Panc1 (cell line): Measurements from ENCODE around the gene SLC25A15. TPM values are rescaled to one million over a fixed set of nuclear protein-coding genes. Genes with fewer than 3 reads are reported as not detected.

ENCODE experiments used
- ATAC-seq: fragments of 200-7000 bp; cut with Tn5 transposase; 2 replicates; pipeline ENCODE4 v1.9.1; 2020; ENCODE audit warnings: mild to moderate bottlenecking, moderate library complexity
- BruUV-seq: library from RNA; stranded (reverse); fragments of 400-500 nt; replicated peaks from 2 replicates; lab custom pipeline; 2021; lab: Mats Ljungman, UMichigan
- CTCF ChIA-PET: fragments of 300-600 bp; sonication (Branson Sonifier 250); formaldehyde crosslinking; loops from one replicate; lab custom pipeline; 2022; ENCODE audit warnings: antibody characterized with exemption; lab: Charles Lee
- POLR2A ChIA-PET: fragments of 300-600 bp; sonication (Branson Sonifier 250); formaldehyde crosslinking; loops from one replicate; lab custom pipeline; 2022; ENCODE audit warnings: antibody characterized with exemption; lab: Charles Lee
- DNase-seq: peaks from one replicate; pipeline ENCODE4 v3.0.0-alpha.2; 2010; ENCODE audit warnings: low read depth, low spot score
- H3K27ac ChIP-seq: 2 replicates; pipeline ENCODE4 v1.5.1; 2011; ENCODE audit warnings: mild to moderate bottlenecking, low read length, inconsistent platforms
- H3K27me3 ChIP-seq: fragments of 200-500 bp; sonication (Bioruptor generic); 2 replicates; pipeline ENCODE4 v1.6.0; 2014; ENCODE audit warnings: low read length, inconsistent platforms; ENCODE audit not compliant: control insufficient read depth, insufficient read depth
- H3K36me3 ChIP-seq: fragments of 200-500 bp; sonication (Bioruptor generic); 2 replicates; pipeline ENCODE4 v1.5.1; 2014; ENCODE audit warnings: inconsistent platforms, mild to moderate bottlenecking, low read length, moderate library complexity; ENCODE audit not compliant: control insufficient read depth, insufficient read depth
- H3K4me1 ChIP-seq: 2 replicates; pipeline ENCODE4 v1.5.1; 2011; ENCODE audit warnings: inconsistent platforms, mild to moderate bottlenecking, low read length, moderate library complexity; ENCODE audit not compliant: control insufficient read depth, insufficient read depth
- H3K4me3 ChIP-seq, 2 experiments: 2 replicates each; pipeline ENCODE4 v1.5.1; 2011 to 2012; ENCODE audit warnings: low read depth in 2 of 2, low read length in 2 of 2, mild to moderate bottlenecking in 2 of 2, inconsistent platforms in 1 of 2, moderate library complexity in 1 of 2
- H3K9me3 ChIP-seq: fragments of 200-500 bp; sonication (Bioruptor generic); 2 replicates; pipeline ENCODE4 v1.5.1; 2014; ENCODE audit warnings: low read depth, mild to moderate bottlenecking, inconsistent platforms, low read length, moderate library complexity; ENCODE audit not compliant: control insufficient read depth, insufficient read depth
- POLR2AphosphoS5 ChIP-seq: IDR thresholded peaks from 2 replicates; pipeline ENCODE4 v1.6.1; 2012; ENCODE audit warnings: mild to moderate bottlenecking, low read depth, low read length, moderate library complexity
- SIN3A ChIP-seq: IDR thresholded peaks from 2 replicates; pipeline ENCODE4 v1.6.1; 2012; ENCODE audit warnings: low read depth, mild to moderate bottlenecking, low read length, moderate library complexity, borderline replicate concordance; ENCODE audit not compliant: insufficient read depth
- TCF7L2 ChIP-seq: IDR thresholded peaks from 2 replicates; pipeline ENCODE4 v1.6.1; 2011; ENCODE audit warnings: mild to moderate bottlenecking, low read depth, low read length, inconsistent platforms
- in situ Hi-C: cut with HindIII; loops from 2 replicates; pipeline ENCODE4 v1.10.0; 2016; ENCODE audit warnings: low sequenced_read_pairs, low pct_unique_long_range_greater_than_20kb
- intact Hi-C: fragments of 100-400 bp; cut with micrococcal nuclease; formaldehyde crosslinking; loops from one replicate; pipeline ENCODE4 v1.10.0; 2022; ENCODE audit not compliant: unreplicated experiment
- total RNA-seq: library from RNA; stranded (reverse); gene quantifications from one replicate; pipeline ENCODE4 v1.2.1, GENCODE V29; 2021; ENCODE audit not compliant: unreplicated experiment
- TF ChIP-seq, protein P1 (sequence below): fragments of 450-650 bp; IDR thresholded peaks from 2 replicates; pipeline ENCODE4 v1.5.1; 2017; ENCODE audit warnings: mild to moderate bottlenecking
- TF ChIP-seq, protein P2 (sequence below), 2 experiments: IDR thresholded peaks; 2 replicates each; pipeline ENCODE4 v1.6.1; 2011 to 2012; ENCODE audit warnings: low read depth in 2 of 2, control low read depth in 1 of 2, low read length in 1 of 2, mild to moderate bottlenecking in 1 of 2, moderate library complexity in 1 of 2; ENCODE audit not compliant: insufficient read depth in 1 of 2

Gene SLC25A15
- total RNA-seq, 1 experiment from 2014 or later, result 16.4 TPM

DNA sequence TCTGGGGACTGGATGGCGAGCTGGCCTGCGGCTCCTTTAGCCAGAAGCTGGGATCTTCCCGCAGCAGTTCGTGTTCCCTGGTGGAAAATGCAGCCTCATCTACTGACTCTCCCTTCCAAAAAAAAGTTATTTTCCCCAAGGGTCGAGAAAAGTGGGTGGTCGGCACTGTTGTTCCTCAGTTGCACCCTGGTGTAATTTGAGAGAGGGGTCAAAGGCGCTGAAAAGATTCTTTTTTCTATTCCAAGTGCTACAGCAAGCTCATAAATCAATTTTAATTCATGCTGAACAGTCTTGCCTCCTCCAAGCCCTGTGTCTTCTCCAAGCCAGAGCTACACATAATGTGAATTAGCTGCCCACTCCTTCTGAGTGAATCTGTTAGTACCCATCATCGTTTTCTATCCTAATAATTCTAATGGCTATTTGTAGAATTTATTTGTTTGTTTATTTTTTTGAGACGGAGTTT, 774 bp downstream of the SLC25A15 start:
- in situ Hi-C loops, result no loop called here
- CTCF ChIA-PET, result no interaction called here
- Histone ChIP-seq H3K4me3 (peak overlapping the region; percentile 63 to 68), H3K27me3 (no peaks in the 10 kb centered on the region), H3K27ac (peak overlapping the region; percentile 78), H3K4me1 (peaks cover 6% of the 10 kb centered on the region; the same call in 1 of the 2 replicates), H3K36me3 (no peaks in the 10 kb centered on the region), H3K9me3 (no peaks in the 10 kb centered on the region)
- ATAC-seq, result no peak
- TF ChIP-seq, protein P1, sequence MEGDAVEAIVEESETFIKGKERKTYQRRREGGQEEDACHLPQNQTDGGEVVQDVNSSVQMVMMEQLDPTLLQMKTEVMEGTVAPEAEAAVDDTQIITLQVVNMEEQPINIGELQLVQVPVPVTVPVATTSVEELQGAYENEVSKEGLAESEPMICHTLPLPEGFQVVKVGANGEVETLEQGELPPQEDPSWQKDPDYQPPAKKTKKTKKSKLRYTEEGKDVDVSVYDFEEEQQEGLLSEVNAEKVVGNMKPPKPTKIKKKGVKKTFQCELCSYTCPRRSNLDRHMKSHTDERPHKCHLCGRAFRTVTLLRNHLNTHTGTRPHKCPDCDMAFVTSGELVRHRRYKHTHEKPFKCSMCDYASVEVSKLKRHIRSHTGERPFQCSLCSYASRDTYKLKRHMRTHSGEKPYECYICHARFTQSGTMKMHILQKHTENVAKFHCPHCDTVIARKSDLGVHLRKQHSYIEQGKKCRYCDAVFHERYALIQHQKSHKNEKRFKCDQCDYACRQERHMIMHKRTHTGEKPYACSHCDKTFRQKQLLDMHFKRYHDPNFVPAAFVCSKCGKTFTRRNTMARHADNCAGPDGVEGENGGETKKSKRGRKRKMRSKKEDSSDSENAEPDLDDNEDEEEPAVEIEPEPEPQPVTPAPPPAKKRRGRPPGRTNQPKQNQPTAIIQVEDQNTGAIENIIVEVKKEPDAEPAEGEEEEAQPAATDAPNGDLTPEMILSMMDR, result no peak
- TF ChIP-seq TCF7L2, result no peak
- no peak for TF ChIP-seq SIN3A
- TF ChIP-seq, protein P2, sequence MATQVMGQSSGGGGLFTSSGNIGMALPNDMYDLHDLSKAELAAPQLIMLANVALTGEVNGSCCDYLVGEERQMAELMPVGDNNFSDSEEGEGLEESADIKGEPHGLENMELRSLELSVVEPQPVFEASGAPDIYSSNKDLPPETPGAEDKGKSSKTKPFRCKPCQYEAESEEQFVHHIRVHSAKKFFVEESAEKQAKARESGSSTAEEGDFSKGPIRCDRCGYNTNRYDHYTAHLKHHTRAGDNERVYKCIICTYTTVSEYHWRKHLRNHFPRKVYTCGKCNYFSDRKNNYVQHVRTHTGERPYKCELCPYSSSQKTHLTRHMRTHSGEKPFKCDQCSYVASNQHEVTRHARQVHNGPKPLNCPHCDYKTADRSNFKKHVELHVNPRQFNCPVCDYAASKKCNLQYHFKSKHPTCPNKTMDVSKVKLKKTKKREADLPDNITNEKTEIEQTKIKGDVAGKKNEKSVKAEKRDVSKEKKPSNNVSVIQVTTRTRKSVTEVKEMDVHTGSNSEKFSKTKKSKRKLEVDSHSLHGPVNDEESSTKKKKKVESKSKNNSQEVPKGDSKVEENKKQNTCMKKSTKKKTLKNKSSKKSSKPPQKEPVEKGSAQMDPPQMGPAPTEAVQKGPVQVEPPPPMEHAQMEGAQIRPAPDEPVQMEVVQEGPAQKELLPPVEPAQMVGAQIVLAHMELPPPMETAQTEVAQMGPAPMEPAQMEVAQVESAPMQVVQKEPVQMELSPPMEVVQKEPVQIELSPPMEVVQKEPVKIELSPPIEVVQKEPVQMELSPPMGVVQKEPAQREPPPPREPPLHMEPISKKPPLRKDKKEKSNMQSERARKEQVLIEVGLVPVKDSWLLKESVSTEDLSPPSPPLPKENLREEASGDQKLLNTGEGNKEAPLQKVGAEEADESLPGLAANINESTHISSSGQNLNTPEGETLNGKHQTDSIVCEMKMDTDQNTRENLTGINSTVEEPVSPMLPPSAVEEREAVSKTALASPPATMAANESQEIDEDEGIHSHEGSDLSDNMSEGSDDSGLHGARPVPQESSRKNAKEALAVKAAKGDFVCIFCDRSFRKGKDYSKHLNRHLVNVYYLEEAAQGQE (IDR thresholded peaks at IDR 0.05; ENCODE audit: insufficient read depth in 1 of 2, low read depth in 2 of 2, low read length in 1 of 2), result no peak
- no peak for TF ChIP-seq POLR2AphosphoS5
- DNase-seq, result no peak
- POLR2A ChIA-PET, result no interaction called here
- no TSS peak for BruUV-seq
- intact Hi-C loops, result no loop called here

DNA sequence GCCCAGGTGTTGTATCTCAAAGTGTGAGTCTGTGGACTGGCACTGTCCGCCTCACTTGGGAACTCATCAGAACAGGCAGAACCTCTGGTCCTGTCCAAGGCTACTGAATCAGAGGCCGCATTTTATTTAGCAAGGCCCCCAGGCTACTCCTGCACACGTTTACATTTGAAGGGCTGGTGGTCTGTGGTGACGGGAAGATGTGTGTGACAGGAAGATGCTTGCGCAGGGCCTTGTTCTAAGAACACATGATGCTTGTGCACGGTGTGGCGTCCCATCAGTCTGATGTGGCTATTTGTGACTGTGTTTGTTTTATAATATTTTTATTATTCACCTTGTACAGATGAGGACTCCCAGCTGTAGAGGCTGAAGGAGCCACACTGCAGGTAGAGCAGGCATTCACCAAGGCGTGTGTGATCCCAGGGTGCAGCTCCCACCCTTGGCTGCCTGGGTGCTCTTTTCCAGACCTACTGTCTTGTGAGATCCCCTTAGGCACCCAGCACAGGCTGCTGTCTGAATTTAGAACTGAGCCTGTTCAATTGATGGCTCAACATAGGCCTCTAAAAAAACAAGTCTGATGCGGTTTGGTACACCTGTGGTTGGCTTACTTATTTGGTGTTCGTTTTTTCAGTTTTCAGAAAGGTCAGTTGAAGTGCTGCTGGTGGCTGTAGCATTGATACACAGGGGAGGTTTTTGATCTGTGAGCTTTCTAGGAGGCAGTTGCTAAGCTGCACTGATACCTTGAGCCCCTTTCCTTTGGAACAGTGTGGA, 3.1 kb downstream of the SLC25A15 start:
- Histone ChIP-seq H3K4me3 (no peak overlapping the region), H3K27me3 (no peaks in the 10 kb centered on the region), H3K9me3 (no peaks in the 10 kb centered on the region), H3K36me3 (no peaks in the 10 kb centered on the region), H3K4me1 (no peaks in the 10 kb centered on the region), H3K27ac (no peak overlapping the region)
- ChIA-PET CTCF (no interaction called here), POLR2A (no interaction called here)
- TF ChIP-seq, protein P1, result no peak
- TF ChIP-seq POLR2AphosphoS5, result no peak
- no peak for TF ChIP-seq SIN3A
- TF ChIP-seq, protein P2 (IDR thresholded peaks at IDR 0.05; ENCODE audit: insufficient read depth in 1 of 2, low read depth in 2 of 2, low read length in 1 of 2), result no peak
- TF ChIP-seq TCF7L2, result no peak
- in situ Hi-C loops, result no loop called here
- BruUV-seq, result no TSS peak
- intact Hi-C loops, result no loop called here
- no peak for ATAC-seq
- no peak for DNase-seq
